Mesenchymal stem cell (in vitro differentiated cells and primary cell): ENCODE measurements around the gene HID1.

ENCODE experiments used
- DNase-seq: peaks from one replicate; pipeline ENCODE4 v3.0.0-alpha.2; 2013
- H2AFZ ChIP-seq: one replicate; pipeline ENCODE4 v1.6.1; 2013; ENCODE audit warnings: low read depth, mild to moderate bottlenecking, control low read depth, inconsistent platforms, low read length, moderate library complexity
- H2AK5ac ChIP-seq: 2 replicates; pipeline ENCODE4 v1.6.1; 2013; ENCODE audit warnings: low read length, moderate library complexity, mild to moderate bottlenecking, inconsistent platforms; ENCODE audit not compliant: severe bottlenecking
- H2BK120ac ChIP-seq: one replicate; pipeline ENCODE4 v1.6.1; 2013; ENCODE audit warnings: low read depth, mild to moderate bottlenecking, inconsistent platforms, low read length, moderate library complexity
- H2BK12ac ChIP-seq, 2 experiments: one replicate each; pipeline ENCODE4 v1.6.1; 2013; ENCODE audit warnings: inconsistent platforms in 2 of 2, low read length in 2 of 2, mild to moderate bottlenecking in 2 of 2, moderate library complexity in 2 of 2, control low read depth in 1 of 2
- H2BK15ac ChIP-seq: one replicate; pipeline ENCODE4 v1.6.1; 2013; ENCODE audit warnings: mild to moderate bottlenecking, low read depth, inconsistent platforms; ENCODE audit not compliant: poor library complexity, severe bottlenecking
- H2BK5ac ChIP-seq: 2 replicates; pipeline ENCODE4 v1.6.1; 2013; ENCODE audit warnings: low read depth, mild to moderate bottlenecking, low read length, control low read depth, inconsistent platforms; ENCODE audit not compliant: poor library complexity, severe bottlenecking
- H3K14ac ChIP-seq, 2 experiments: one replicate each; pipeline ENCODE4 v1.6.1; 2013; ENCODE audit warnings: inconsistent platforms in 2 of 2, low read length in 2 of 2, control low read depth in 1 of 2, mild to moderate bottlenecking in 1 of 2, moderate library complexity in 1 of 2
- H3K18ac ChIP-seq, 2 experiments: one replicate each; pipeline ENCODE4 v1.6.1; 2013; ENCODE audit warnings: inconsistent platforms in 2 of 2, low read length in 2 of 2, control low read depth in 1 of 2, low read depth in 1 of 2, mild to moderate bottlenecking in 1 of 2
- H3K23ac ChIP-seq, 2 experiments: one replicate each; pipeline ENCODE4 v1.6.1; 2013; ENCODE audit warnings: inconsistent platforms in 2 of 2, low read length in 2 of 2, mild to moderate bottlenecking in 2 of 2, moderate library complexity in 2 of 2, control low read depth in 1 of 2
- H3K27ac ChIP-seq: 2 replicates; pipeline ENCODE4 v1.5.1; 2013; ENCODE audit warnings: mild to moderate bottlenecking, moderate library complexity, low read length, control low read depth, inconsistent platforms; ENCODE audit not compliant: poor library complexity, severe bottlenecking
- H3K27me3 ChIP-seq, 2 experiments: 2 replicates each; pipeline versions ENCODE4 v1.6.1 to v1.7.0; 2013; ENCODE audit warnings: low read length in 2 of 2, mild to moderate bottlenecking in 2 of 2, moderate library complexity in 2 of 2, control low read depth in 1 of 2, inconsistent platforms in 1 of 2; ENCODE audit not compliant: control insufficient read depth in 1 of 2, insufficient read depth in 1 of 2
- H3K36me3 ChIP-seq, 2 experiments: 2 replicates each; pipeline versions ENCODE4 v1.6.1 to v1.7.0; 2013; ENCODE audit warnings: low read length in 2 of 2, control low read depth in 1 of 2, inconsistent platforms in 1 of 2, low read depth in 1 of 2, mild to moderate bottlenecking in 1 of 2; ENCODE audit not compliant: insufficient read depth in 2 of 2, control insufficient read depth in 1 of 2
- H3K4ac ChIP-seq, 2 experiments: one replicate each; pipeline ENCODE4 v1.6.1; 2013; ENCODE audit warnings: inconsistent platforms in 2 of 2, low read length in 2 of 2, mild to moderate bottlenecking in 2 of 2, moderate library complexity in 2 of 2, control low read depth in 1 of 2, low read depth in 1 of 2
- H3K4me1 ChIP-seq: 2 replicates; pipeline ENCODE4 v1.6.1; 2013; ENCODE audit warnings: low read depth, low read length, control low read depth; ENCODE audit not compliant: control insufficient read depth, insufficient read depth
- H3K4me2 ChIP-seq: 2 replicates; pipeline ENCODE4 v1.6.1; 2013; ENCODE audit warnings: low read length, mild to moderate bottlenecking, inconsistent platforms; ENCODE audit not compliant: poor library complexity, severe bottlenecking
- H3K4me3 ChIP-seq, 2 experiments: 2 replicates each; pipeline versions ENCODE4 v1.5.1 to v1.7.0; 2013; ENCODE audit warnings: low read length in 2 of 2, mild to moderate bottlenecking in 2 of 2, control low read depth in 1 of 2, low read depth in 1 of 2; ENCODE audit not compliant: insufficient read depth in 1 of 2
- H3K79me1 ChIP-seq: replicated peaks from 2 replicates; pipeline ENCODE4 v1.6.1; 2013; ENCODE audit warnings: mild to moderate bottlenecking, control low read depth, low read length, inconsistent platforms; ENCODE audit not compliant: poor library complexity, severe bottlenecking
- H3K9ac ChIP-seq: 2 replicates; pipeline ENCODE4 v1.7.0; 2013; ENCODE audit warnings: mild to moderate bottlenecking, low read length, moderate library complexity
- H3K9me3 ChIP-seq: 2 replicates; pipeline ENCODE4 v1.7.0; 2013; ENCODE audit warnings: mild to moderate bottlenecking, low read length; ENCODE audit not compliant: control insufficient read depth
- H4K8ac ChIP-seq: one replicate; pipeline ENCODE4 v1.6.1; 2013; ENCODE audit warnings: inconsistent platforms, mild to moderate bottlenecking, low read length, moderate library complexity
- H4K91ac ChIP-seq: one replicate; pipeline ENCODE4 v1.6.1; 2013; ENCODE audit warnings: mild to moderate bottlenecking, low read length, inconsistent platforms
- WGBS: methylation state at CpG from one replicate; pipeline ENCODE4 v1.1.7; 2013; ENCODE audit warnings: mixed read lengths; 5-methylcytosine and 5-hydroxymethylcytosine counted together

Gene HID1

DNA sequence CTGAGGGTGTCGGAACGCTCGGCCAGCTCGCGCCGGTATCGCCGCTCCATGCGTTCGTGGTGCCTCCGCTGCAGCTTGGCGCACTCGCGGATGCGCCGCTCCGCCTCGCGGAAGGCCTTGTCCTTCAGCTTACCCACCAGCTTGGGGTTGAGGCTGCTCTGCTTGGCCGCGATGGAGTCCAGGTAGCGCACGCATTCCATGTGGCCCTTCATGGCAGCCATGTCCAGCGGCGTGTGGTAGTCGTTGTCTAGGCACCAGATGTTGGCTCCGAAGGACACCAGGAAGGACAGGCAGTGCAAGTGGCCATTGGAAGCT, 52.3 kb downstream of the HID1 start:
- H2BK5ac ChIP-seq: no peak overlapping the region
- H4K91ac ChIP-seq: no peak overlapping the region
- H3K9me3 ChIP-seq: no peaks in the 10 kb centered on the region
- no peak overlapping the region for H4K8ac ChIP-seq
- H3K4me1 ChIP-seq: peaks cover 30% of the 10 kb centered on the region
- H3K9ac ChIP-seq: no peak overlapping the region
- no peaks in the 10 kb centered on the region for H3K79me1 ChIP-seq
- H3K27ac ChIP-seq: no peak overlapping the region
- H3K4ac ChIP-seq: no peak overlapping the region
- H2BK120ac ChIP-seq: no peak overlapping the region
- H3K23ac ChIP-seq: no peak overlapping the region
- no peaks in the 10 kb centered on the region for H3K36me3 ChIP-seq
- H2AK5ac ChIP-seq: no peak overlapping the region
- no peak overlapping the region for H3K4me3 ChIP-seq
- no peak overlapping the region for H2AFZ ChIP-seq
- no peak overlapping the region for H3K14ac ChIP-seq
- H2BK15ac ChIP-seq: no peak overlapping the region
- 96% methylated on average over 27 of the region's 27 CpGs for WGBS
- peaks cover 63 to 89% of the 10 kb centered on the region in 2 experiments for H3K27me3 ChIP-seq
- H2BK12ac ChIP-seq: no peak overlapping the region
- H3K4me2 ChIP-seq: no peak overlapping the region
- no peak overlapping the region for H3K18ac ChIP-seq
- DNase-seq: no peak

GRCh38 chr17:74919440-74920305, 52.9 kb downstream of the HID1 start:
- H3K9ac ChIP-seq: no peak overlapping the region
- no peak overlapping the region for H2AFZ ChIP-seq
- H3K27ac ChIP-seq: no peak overlapping the region
- H2BK5ac ChIP-seq: no peak overlapping the region
- H2BK15ac ChIP-seq: no peak overlapping the region
- H3K4ac ChIP-seq: no peak overlapping the region
- no peak overlapping the region for H2BK12ac ChIP-seq
- no peak overlapping the region for H3K18ac ChIP-seq
- no peak overlapping the region for H3K4me3 ChIP-seq
- peak overlapping the region; percentile 29 for H4K91ac ChIP-seq
- WGBS: 82% methylated on average over 67 of the region's 67 CpGs
- peaks cover 29% of the 10 kb centered on the region for H3K4me1 ChIP-seq
- peaks cover 57 to 89% of the 10 kb centered on the region in 2 experiments for H3K27me3 ChIP-seq
- no peak overlapping the region for H2AK5ac ChIP-seq
- no peak overlapping the region for H3K23ac ChIP-seq
- no peaks in the 10 kb centered on the region for H3K36me3 ChIP-seq
- H2BK120ac ChIP-seq: no peak overlapping the region
- H3K9me3 ChIP-seq: no peaks in the 10 kb centered on the region
- no peak overlapping the region for H3K4me2 ChIP-seq
- DNase-seq: no peak
- no peaks in the 10 kb centered on the region for H3K79me1 ChIP-seq
- H3K14ac ChIP-seq: no peak overlapping the region
- H4K8ac ChIP-seq: no peak overlapping the region

- H3K36me3 ChIP-seq: no peaks in the 10 kb centered on the region
- no peak overlapping the region for H3K9ac ChIP-seq
- no peak overlapping the region for H3K23ac ChIP-seq
- no peak for DNase-seq
- no peak overlapping the region for H2AFZ ChIP-seq
- H2BK5ac ChIP-seq: no peak overlapping the region
- no peak overlapping the region for H3K4ac ChIP-seq
- H4K91ac ChIP-seq: no peak overlapping the region
- H3K4me1 ChIP-seq: peaks cover 27% of the 10 kb centered on the region
- H3K4me3 ChIP-seq: no peak overlapping the region
- H3K79me1 ChIP-seq: no peaks in the 10 kb centered on the region
- WGBS: 84% methylated on average over 5 of the region's 5 CpGs
- no peak overlapping the region for H2BK15ac ChIP-seq
- H3K27ac ChIP-seq: no peak overlapping the region
- H3K18ac ChIP-seq: no peak overlapping the region
- no peak overlapping the region for H2BK12ac ChIP-seq
- H3K14ac ChIP-seq: no peak overlapping the region
- no peak overlapping the region for H2AK5ac ChIP-seq
- H4K8ac ChIP-seq: no peak overlapping the region
- no peak overlapping the region for H2BK120ac ChIP-seq
- H3K9me3 ChIP-seq: no peaks in the 10 kb centered on the region
- peaks cover 49 to 82% of the 10 kb centered on the region in 2 experiments for H3K27me3 ChIP-seq
- no peak overlapping the region for H3K4me2 ChIP-seq
These were observed 53.7 kb downstream of the HID1 start for GRCh38 chr17:74918906-74919305.

- H3K4ac ChIP-seq: no peak overlapping the region
- no peak overlapping the region for H3K9ac ChIP-seq
- H2BK12ac ChIP-seq: no peak overlapping the region
- H3K4me2 ChIP-seq: no peak overlapping the region
- H3K18ac ChIP-seq: no peak overlapping the region
- peak overlapping the region; percentile 18 for H2BK15ac ChIP-seq
- H3K9me3 ChIP-seq: no peaks in the 10 kb centered on the region
- no peak overlapping the region for H2BK5ac ChIP-seq
- H2AFZ ChIP-seq: no peak overlapping the region
- H3K14ac ChIP-seq: no peak overlapping the region
- H4K91ac ChIP-seq: no peak overlapping the region
- no peaks in the 10 kb centered on the region for H3K79me1 ChIP-seq
- no peaks in the 10 kb centered on the region for H3K36me3 ChIP-seq
- H3K27me3 ChIP-seq: peaks cover 35 to 71% of the 10 kb centered on the region in 2 experiments
- no peak overlapping the region for H3K4me3 ChIP-seq
- WGBS: 95% methylated on average over 6 of the region's 10 CpGs
- H2AK5ac ChIP-seq: no peak overlapping the region
- H3K4me1 ChIP-seq: peaks cover 15% of the 10 kb centered on the region
- no peak for DNase-seq
- H3K27ac ChIP-seq: no peak overlapping the region
- no peak overlapping the region for H2BK120ac ChIP-seq
- no peak overlapping the region for H3K23ac ChIP-seq
- H4K8ac ChIP-seq: no peak overlapping the region
These were observed 55.1 kb downstream of the HID1 start for GRCh38 chr17:74917430-74917829.
